DMS153 (cell line): ENCODE data around the gene SUSD5.
A peak's percentile ranks its signal among the peaks of the same experiment; 100 is the strongest.
"Not testable (repeated sequence)": the region's sequence is repeated elsewhere in the genome, so short reads cannot be mapped to it uniquely, and the experiment has no call there.

ENCODE experiments used
- DNase-seq: peaks from one replicate; lab custom pipeline; 2025; lab: John Stamatoyannopoulos, UW

Gene SUSD5

DNA sequence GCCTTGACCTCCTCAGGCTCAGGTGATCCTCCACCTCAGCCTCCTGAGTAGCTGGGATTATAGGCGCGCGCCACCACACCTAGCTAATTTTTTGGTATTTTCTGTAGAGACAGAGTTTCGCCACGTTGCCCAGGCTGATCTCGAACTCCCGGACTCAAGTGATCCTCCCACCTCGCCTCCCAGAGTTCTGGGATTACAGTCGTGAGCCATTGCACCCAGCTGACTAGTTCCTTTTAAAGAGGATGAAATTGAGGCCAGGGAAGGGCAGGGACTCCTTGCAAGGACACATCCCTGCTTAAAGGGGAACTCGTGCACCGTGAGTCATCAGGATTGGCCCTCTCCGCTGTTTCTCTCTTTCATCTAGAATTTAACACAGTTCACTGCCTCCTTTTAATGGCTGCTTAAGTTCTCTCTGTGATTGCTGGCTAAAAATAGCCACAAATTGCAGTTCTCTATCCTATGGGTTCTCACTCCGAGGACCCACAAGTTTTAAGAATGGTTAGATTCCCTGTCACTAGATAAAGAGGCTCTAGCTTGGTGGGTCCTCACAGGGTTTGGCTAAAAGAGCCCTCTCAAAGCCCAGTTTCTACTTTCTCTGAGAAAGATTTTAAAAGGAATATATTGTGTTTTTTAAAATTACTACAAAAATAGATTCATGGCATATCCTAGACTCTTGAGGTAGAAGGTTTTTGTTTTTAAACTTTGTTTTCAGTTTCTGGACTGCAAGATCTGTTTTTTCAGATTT, 103.4 kb downstream of the SUSD5 start:
- DNase-seq: no peak

GRCh38 chr3:33114622-33115023, 104.0 kb downstream of the SUSD5 start:
- no peak for DNase-seq

GRCh38 chr3:33113772-33114621, 104.6 kb downstream of the SUSD5 start, which contains the start of gene CRTAP:
Gene CRTAP, plus strand, starts transcription at chr3:33114014. Its CDS starts 64 bp downstream, at chr3:33114078.
- DNase-seq: peak; percentile 32

DNA sequence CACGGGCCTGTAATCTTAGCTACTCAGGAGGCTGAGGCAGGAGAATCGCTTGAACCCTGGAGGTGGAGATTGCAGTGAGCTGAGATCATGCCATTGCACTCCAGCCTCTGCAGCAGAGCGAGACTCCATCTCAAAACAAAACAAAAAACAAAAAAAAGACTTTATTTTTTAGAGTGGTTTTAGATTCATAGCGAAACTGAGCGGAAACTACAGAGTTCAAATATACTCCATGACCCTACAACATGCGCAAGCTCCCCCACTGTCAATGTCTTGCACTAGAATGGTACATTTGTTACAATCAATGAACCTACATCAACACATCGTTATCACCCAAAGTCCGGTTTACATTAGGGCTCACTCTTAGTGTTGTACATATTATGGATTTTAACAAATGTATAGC, 107.0 kb downstream of the SUSD5 start:
- no peak for DNase-seq

DNA sequence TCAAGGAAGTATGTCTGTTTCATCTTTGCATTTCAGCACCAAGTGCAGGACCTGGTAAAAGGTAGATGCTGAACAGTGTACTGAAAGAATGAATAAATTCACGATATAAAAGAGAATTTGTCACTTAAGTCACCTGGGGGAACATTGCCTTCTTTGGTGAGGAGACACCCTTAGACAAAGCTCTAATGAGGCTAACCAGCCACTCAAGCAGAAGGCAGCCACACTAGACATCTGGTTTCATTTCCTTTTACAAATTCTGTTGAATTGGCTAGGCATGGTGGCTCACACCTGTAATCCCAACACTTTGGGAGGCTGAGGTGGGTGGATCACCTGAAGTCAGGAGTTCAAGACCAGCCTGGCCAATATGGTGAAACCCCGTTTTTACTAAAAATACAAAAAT, 111.8 kb downstream of the SUSD5 start:
- not testable (repeated sequence) for DNase-seq

GRCh38 chr3:33105341-33105948, 113.2 kb downstream of the SUSD5 start:
- DNase-seq: no peak

GRCh38 chr3:33104803-33105202, 113.8 kb downstream of the SUSD5 start:
- no peak for DNase-seq

DNA sequence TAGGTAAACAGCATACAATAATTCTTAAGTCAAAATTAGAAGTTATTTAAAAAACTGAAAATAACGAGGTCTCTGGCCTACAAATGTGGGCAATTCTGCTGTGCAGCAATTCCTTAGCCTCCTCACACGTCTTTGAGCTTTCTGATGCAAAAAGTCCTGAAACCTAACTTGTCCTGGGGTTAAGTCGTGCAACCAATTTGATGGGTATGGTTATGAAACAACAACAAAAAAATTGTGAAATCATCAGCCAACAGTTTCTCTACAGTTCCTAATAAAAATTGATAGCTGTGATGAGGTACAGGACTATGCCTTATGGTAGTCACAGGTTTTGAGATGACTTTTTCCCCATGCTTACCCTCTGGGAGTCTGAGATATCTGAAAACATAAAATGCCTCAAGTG, 115.1 kb downstream of the SUSD5 start:
- DNase-seq: no peak

DNA sequence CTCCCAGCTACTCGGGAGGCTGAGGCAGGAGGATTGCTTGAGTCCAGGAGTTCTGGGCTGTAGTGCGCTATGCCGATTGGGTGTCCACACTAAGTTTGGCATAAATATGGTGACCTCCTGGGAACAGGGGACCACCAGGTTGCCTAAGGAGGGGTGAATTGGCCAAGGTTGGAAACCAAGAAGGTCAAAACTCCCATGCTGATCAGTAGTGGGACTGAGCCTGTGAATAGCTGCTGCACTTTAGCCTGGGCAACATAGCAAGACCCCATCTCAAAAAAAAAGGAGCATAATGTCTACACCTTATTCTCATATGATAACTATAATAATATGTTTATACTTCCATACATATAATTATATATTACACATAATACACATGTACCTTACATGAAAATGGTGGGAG, 115.6 kb downstream of the SUSD5 start:
- DNase-seq: no peak

GRCh38 chr3:33100229-33100628, 118.4 kb downstream of the SUSD5 start:
- DNase-seq: no peak
